Activated CD4-positive, alpha-beta T cell treated with anti-CD3 and anti-CD28 coated beads, Interleukin-2, amount 50 U/mL, for 48 hours (primary cell): Measurements from ENCODE around the gene ACOT6.
A peak's percentile ranks its signal among the peaks of the same experiment; 100 is the strongest.
"Not testable (repeated sequence)": the region's sequence is repeated elsewhere in the genome, so short reads cannot be mapped to it uniquely, and the experiment has no call there.

Source experiments
- DNase-seq, 2 experiments: peaks; one replicate each; pipeline ENCODE4 v3.0.0-alpha.2; 2020

The ACOT6 gene

GRCh38 chr14:73602994-73603393, 9.3 kb upstream of the ACOT6 start:
- DNase-seq, result no peak

- DNase-seq, result no peak
Measured at GRCh38 chr14:73606271-73606670, 6.0 kb upstream of the ACOT6 start.

- DNase-seq, result no peak
Measured at GRCh38 chr14:73607241-73607640, 5.1 kb upstream of the ACOT6 start.

- DNase-seq, result no peak
Measured at GRCh38 chr14:73610687-73611086, 1.6 kb upstream of the ACOT6 start.

- DNase-seq, result no peak
Measured at GRCh38 chr14:73613046-73613383, 698 bp downstream of the ACOT6 start.

- DNase-seq, result no peak
Measured at GRCh38 chr14:73613419-73613963, 1.2 kb downstream of the ACOT6 start.

GRCh38 chr14:73616831-73617230, 4.5 kb downstream of the ACOT6 start:
- no peak for DNase-seq

GRCh38 chr14:73619524-73619923, 7.2 kb downstream of the ACOT6 start:
- no peak for DNase-seq

GRCh38 chr14:73620268-73620667, 8.0 kb downstream of the ACOT6 start:
- DNase-seq, result no peak

- no peak for DNase-seq
Measured at GRCh38 chr14:73623504-73624054, 11.3 kb downstream of the ACOT6 start.

GRCh38 chr14:73625706-73626105, 13.4 kb downstream of the ACOT6 start:
- no peak for DNase-seq

- peak in 1 of 2 experiments; percentile 25 for DNase-seq
Measured at GRCh38 chr14:73627151-73627558, 14.8 kb downstream of the ACOT6 start.

- no peak for DNase-seq
Measured at GRCh38 chr14:73630009-73630780, 17.9 kb downstream of the ACOT6 start.

GRCh38 chr14:73633116-73634010, 21.0 kb downstream of the ACOT6 start:
- peak; percentile 61 to 71 for DNase-seq

GRCh38 chr14:73634011-73634833, 21.9 kb downstream of the ACOT6 start:
- DNase-seq, result no peak

- not testable (repeated sequence) for DNase-seq
Measured at GRCh38 chr14:73636355-73636754, 24.0 kb downstream of the ACOT6 start.

- DNase-seq, result no peak
Measured at GRCh38 chr14:73637830-73638229, 25.5 kb downstream of the ACOT6 start.

- no peak for DNase-seq
Measured at GRCh38 chr14:73640796-73641365, 28.6 kb downstream of the ACOT6 start.

- peak; percentile 90 to 93 for DNase-seq
Measured at GRCh38 chr14:73644531-73645247, 32.4 kb downstream of the ACOT6 start, which contains the start of gene DNAL1. Gene DNAL1 (plus strand): TSS chr14:73644986. CDS start chr14:73645040, 54 bp downstream.

GRCh38 chr14:73645248-73645610, 32.9 kb downstream of the ACOT6 start:
- no peak for DNase-seq

- no peak for DNase-seq
Measured at GRCh38 chr14:73651005-73651404, 38.7 kb downstream of the ACOT6 start.
